Loucy (cell line): ENCODE data around the gene ST3GAL5.

ENCODE experiments used
- H2AFZ ChIP-seq: fragments of 200-600 bp; sonication (generic); 2 replicates; pipeline ENCODE4 v1.6.0; 2016; ENCODE audit warnings: antibody characterized with exemption, mild to moderate bottlenecking, low read length, moderate library complexity
- H3F3A ChIP-seq: fragments of 200-600 bp; 2 replicates; pipeline ENCODE4 v1.6.0; 2016; ENCODE audit warnings: antibody characterized with exemption, low read depth, mild to moderate bottlenecking
- H3K27me3 ChIP-seq: fragments of 200-600 bp; sonication (generic); 2 replicates; pipeline ENCODE4 v1.6.1; 2014; ENCODE audit warnings: low read length, mild to moderate bottlenecking; ENCODE audit not compliant: insufficient read depth, poor library complexity, severe bottlenecking
- H3K36me3 ChIP-seq: fragments of 200-600 bp; sonication (generic); 2 replicates; pipeline ENCODE4 v1.6.1; 2016; ENCODE audit warnings: low read length; ENCODE audit not compliant: insufficient read depth
- H3K4me1 ChIP-seq: fragments of 200-600 bp; sonication (generic); 2 replicates; pipeline ENCODE4 v1.5.1; 2014; ENCODE audit warnings: low read length, mild to moderate bottlenecking; ENCODE audit not compliant: insufficient read depth, poor library complexity, severe bottlenecking
- H3K4me2 ChIP-seq: fragments of 200-600 bp; sonication (generic); 2 replicates; pipeline ENCODE4 v1.6.0; 2014; ENCODE audit warnings: antibody characterized with exemption, low read length, low read depth, mild to moderate bottlenecking; ENCODE audit not compliant: poor library complexity, severe bottlenecking
- H3K4me3 ChIP-seq: fragments of 200-600 bp; sonication (generic); 2 replicates; pipeline ENCODE4 v1.5.1; 2014; ENCODE audit warnings: low read length, mild to moderate bottlenecking, mixed read lengths; ENCODE audit not compliant: poor library complexity, severe bottlenecking
- H3K79me2 ChIP-seq: fragments of 200-600 bp; sonication (generic); 2 replicates; pipeline ENCODE4 v1.6.1; 2014; ENCODE audit warnings: low read length; ENCODE audit not compliant: insufficient read depth
- H3K9ac ChIP-seq: fragments of 200-600 bp; sonication (generic); 2 replicates; pipeline ENCODE4 v1.6.0; 2014; ENCODE audit warnings: mild to moderate bottlenecking, low read depth, low read length, moderate library complexity; ENCODE audit not compliant: poor library complexity, severe bottlenecking
- H3K9me2 ChIP-seq: fragments of 200-600 bp; sonication (generic); replicated peaks from 2 replicates; pipeline ENCODE4 v1.6.1; 2016; ENCODE audit warnings: low read depth, low read length, mixed read lengths
- H3K9me3 ChIP-seq: fragments of 200-600 bp; sonication (generic); 2 replicates; pipeline ENCODE4 v1.6.1; 2014; ENCODE audit warnings: mild to moderate bottlenecking, antibody characterized with exemption, low read length, low read depth; ENCODE audit not compliant: insufficient read depth
- H4K20me1 ChIP-seq: fragments of 200-600 bp; sonication (generic); 2 replicates; pipeline ENCODE4 v1.6.0; 2014; ENCODE audit warnings: antibody characterized with exemption, low read length, mild to moderate bottlenecking; ENCODE audit not compliant: insufficient read depth, poor library complexity, severe bottlenecking
- CTCF ChIP-seq: fragments of 200-600 bp; sonication (generic); conservative IDR thresholded peaks from 2 replicates; pipeline ENCODE4 v1.5.1; 2014; ENCODE audit warnings: mild to moderate bottlenecking, antibody characterized with exemption, low read length
- EZH2phosphoT487 ChIP-seq: fragments of 200-600 bp; IDR thresholded peaks from 2 replicates; pipeline ENCODE4 v1.6.1; 2018; ENCODE audit warnings: antibody characterized with exemption, mild to moderate bottlenecking, moderate library complexity, borderline replicate concordance

ST3GAL5 gene

GRCh38 chr2:85793584-85793983 lies 95.2 kb downstream of the ST3GAL5 start:
- Histone ChIP-seq H3K27me3 (no peaks in the 10 kb centered on the region), H3K4me3 (no peak overlapping the region), H2AFZ (no peak overlapping the region), H3K36me3 (no peaks in the 10 kb centered on the region), H4K20me1 (no peaks in the 10 kb centered on the region), H3K9me2 (no peaks in the 10 kb centered on the region), H3K79me2 (no peaks in the 10 kb centered on the region), H3K4me1 (no peaks in the 10 kb centered on the region), H3K9me3 (no peaks in the 10 kb centered on the region), H3F3A (no peaks in the 10 kb centered on the region), H3K4me2 (no peak overlapping the region), H3K9ac (no peak overlapping the region)
- TF ChIP-seq CTCF: no peak
- TF ChIP-seq EZH2phosphoT487: no peak

- Histone ChIP-seq H2AFZ (no peak overlapping the region), H3K9me2 (no peaks in the 10 kb centered on the region), H3K27me3 (no peaks in the 10 kb centered on the region), H3K4me1 (no peaks in the 10 kb centered on the region), H3F3A (no peaks in the 10 kb centered on the region), H3K9me3 (no peaks in the 10 kb centered on the region), H3K36me3 (no peaks in the 10 kb centered on the region), H4K20me1 (no peaks in the 10 kb centered on the region), H3K4me3 (no peak overlapping the region), H3K79me2 (no peaks in the 10 kb centered on the region), H3K9ac (no peak overlapping the region), H3K4me2 (no peak overlapping the region)
- no peak for TF ChIP-seq CTCF
- no peak for TF ChIP-seq EZH2phosphoT487
Observed at GRCh38 chr2:85792783-85793441, 95.9 kb downstream of the ST3GAL5 start.

- H4K20me1 ChIP-seq: no peaks in the 10 kb centered on the region
- no peaks in the 10 kb centered on the region for H3K9me2 ChIP-seq
- H3K4me3 ChIP-seq: no peak overlapping the region
- H3K9ac ChIP-seq: no peak overlapping the region
- H3K27me3 ChIP-seq: no peaks in the 10 kb centered on the region
- TF ChIP-seq EZH2phosphoT487 (no peak), CTCF (no peak)
- no peaks in the 10 kb centered on the region for H3F3A ChIP-seq
- no peak overlapping the region for H2AFZ ChIP-seq
- no peaks in the 10 kb centered on the region for H3K79me2 ChIP-seq
- H3K4me2 ChIP-seq: no peak overlapping the region
- no peaks in the 10 kb centered on the region for H3K36me3 ChIP-seq
- no peaks in the 10 kb centered on the region for H3K9me3 ChIP-seq
- no peaks in the 10 kb centered on the region for H3K4me1 ChIP-seq
Observed at GRCh38 chr2:85791704-85792565, 96.9 kb downstream of the ST3GAL5 start.
